Testis (tissue), 2 donors: ENCODE data around the gene KAT2B.

ENCODE experiments used
- CTCF ChIP-seq, 3 experiments: fragments of 450-650 bp in 2 of 3; fragments of 200-600 bp in 1 of 3; sonication (generic) in 1 of 3; IDR thresholded peaks; one replicate each; pipeline ENCODE4 v1.5.1; 2016 to 2019; ENCODE audit warnings: antibody characterized with exemption in 3 of 3, mild to moderate bottlenecking in 2 of 3, moderate library complexity in 1 of 3
- POLR2A ChIP-seq: fragments of 450-650 bp; IDR thresholded peaks from one replicate; pipeline ENCODE4 v1.6.1; 2017; ENCODE audit warnings: antibody characterized with exemption, mild to moderate bottlenecking, moderate library complexity

- TF ChIP-seq POLR2A (no peak), CTCF (IDR thresholded peaks at IDR 0.05) (no peak)
Measured at GRCh38 chr3:20083953-20084352, 43.7 kb downstream of the KAT2B start.
